K562 (cell line): ENCODE measurements around the gene SLC44A2. TPM values are rescaled to one million over a fixed set of nuclear protein-coding genes. Genes with fewer than 3 reads are reported as not detected.
A peak's percentile ranks its signal among the peaks of the same experiment; 100 is the strongest.

Source experiments
- ARID4B ChIP-seq: sonication (generic); formaldehyde crosslinking; IDR thresholded peaks from 2 replicates; pipeline ENCODE4 v1.8.0; 2022; ENCODE audit warnings: mild to moderate bottlenecking, missing genetic modification reagents
- E2F6 ChIP-seq, 2 experiments: IDR thresholded peaks; 2 replicates each; pipeline ENCODE4 v1.6.1; 2011; ENCODE audit warnings: borderline replicate concordance in 1 of 2, control low read depth in 1 of 2, low read depth in 1 of 2, low read length in 1 of 2, mild to moderate bottlenecking in 1 of 2, mixed read lengths in 1 of 2, moderate library complexity in 1 of 2; ENCODE audit not compliant: insufficient read depth in 1 of 2, insufficient read length in 1 of 2, poor library complexity in 1 of 2, severe bottlenecking in 1 of 2; ENCODE audit errors: extremely low read depth in 1 of 2
- FIP1L1 ChIP-seq: fragments of 200-400 bp; formaldehyde crosslinking; IDR thresholded peaks from 2 replicates; pipeline ENCODE4 v1.6.1; 2018; ENCODE audit warnings: mild to moderate bottlenecking, low read depth, low read length; ENCODE audit not compliant: poor library complexity, severe bottlenecking
- NFE2 ChIP-seq: IDR thresholded peaks from 2 replicates; pipeline ENCODE4 v1.6.1; 2014; ENCODE audit warnings: antibody characterized with exemption, low read depth
- NKRF ChIP-seq: fragments of 450-650 bp; IDR thresholded peaks from 2 replicates; pipeline ENCODE4 v1.6.1; 2016; ENCODE audit warnings: borderline replicate concordance
- POLR2AphosphoS5 ChIP-seq: IDR thresholded peaks from 2 replicates; pipeline ENCODE4 v1.6.1; 2011; ENCODE audit warnings: mild to moderate bottlenecking, low read depth, low read length, moderate library complexity; ENCODE audit not compliant: control insufficient read depth, insufficient read depth
- PREB ChIP-seq: sonication (generic); formaldehyde crosslinking; IDR thresholded peaks from 2 replicates; pipeline ENCODE4 v1.8.1; 2023; ENCODE audit warnings: mild to moderate bottlenecking, missing genetic modification reagents
- ZBTB9 ChIP-seq: fragments of 450-650 bp; formaldehyde crosslinking; IDR thresholded peaks from 2 replicates; pipeline ENCODE4 v1.4.0; 2020; ENCODE audit warnings: mild to moderate bottlenecking, moderate library complexity
- ZMIZ1 ChIP-seq, 2 experiments: fragments of 150-350 bp in 1 of 2; IDR thresholded peaks; 2 replicates each; pipeline ENCODE4 v1.6.1; 2012 to 2016; ENCODE audit warnings: low read depth in 2 of 2, low read length in 2 of 2, mild to moderate bottlenecking in 1 of 2, moderate library complexity in 1 of 2
- polyA plus RNA-seq, 8 experiments: library from polyadenylated mRNA; depleted of rRNA in 4 of 8; stranded (reverse) in 5 of 8; unstranded in 3 of 8; fragments of >200 nt; fragmentation: Nextera tagmentation in 2 of 8; fragmentation: Illumina TruSeq in 1 of 8; extraction: Ambion mirVana in 2 of 8; extraction: Trizol in 1 of 8; gene quantifications; 2 replicates each; pipeline versions ENCODE4 v1.2.1 to v1.2.3, GENCODE V29; 2011 to 2014; ENCODE audit warnings: inconsistent platforms in 1 of 8, missing spikeins in 1 of 8
- total RNA-seq, 7 experiments: library from RNA; depleted of rRNA in 6 of 7; stranded (reverse); fragments of >200 nt in 6 of 7; fragmentation: Illumina TruSeq in 2 of 7; extraction: Trizol in 2 of 7; gene quantifications; 2 replicates each; pipeline versions ENCODE4 v1.2.1 to v1.2.3, GENCODE V29; 2011 to 2021; ENCODE audit warnings: low replicate concordance in 1 of 7

The SLC44A2 gene
- total and polyA plus RNA-seq, 9 of the 15 experiments (the other 6 are each of a cell fraction or from before 2014, with no cell fraction given) = 1.1 to 34.2 (median 8.1) TPM

- TF ChIP-seq E2F6 (IDR thresholded peaks at IDR 0.05; ENCODE audit: borderline replicate concordance in 1 of 2, extremely low read depth in 1 of 2, insufficient read depth in 1 of 2, insufficient read length in 1 of 2, low read depth in 1 of 2, low read length in 1 of 2, poor library complexity in 1 of 2, severe bottlenecking in 1 of 2) (peak in 1 of 2 experiments; percentile 36), NFE2 (no peak), POLR2AphosphoS5 (0 out of 2 replicates have a peak, but pooled peaks have one; percentile 14), ZMIZ1 (IDR thresholded peaks at IDR 0.05; ENCODE audit: low read depth in 2 of 2, low read length in 2 of 2) (0 out of 4 replicates have a peak, but pooled peaks of 1 of the 2 experiments have one; percentile 30), NKRF (no peak; the same call in 1 of the 2 replicates), ARID4B (peak; percentile 29; the same call in 1 of the 2 replicates), PREB (CRISPR knock-in tag) (no peak), FIP1L1 (no peak), ZBTB9 (CRISPR knock-in tag) (no peak)
- TF ChIP-seq, all 486 proteins: peak for 35
Observed at GRCh38 chr19:10654610-10655456, 29.5 kb downstream of the SLC44A2 start (continued).
